Activated CD4-positive, alpha-beta T cell treated with anti-CD3 and anti-CD28 coated beads for 1 hour (primary cell): ENCODE results near the gene CREG2.
A peak's percentile ranks its signal among the peaks of the same experiment; 100 is the strongest.

Experiments
- DNase-seq: peaks from one replicate; pipeline ENCODE4 v3.0.0-alpha.2; 2020

The CREG2 gene, protein sequence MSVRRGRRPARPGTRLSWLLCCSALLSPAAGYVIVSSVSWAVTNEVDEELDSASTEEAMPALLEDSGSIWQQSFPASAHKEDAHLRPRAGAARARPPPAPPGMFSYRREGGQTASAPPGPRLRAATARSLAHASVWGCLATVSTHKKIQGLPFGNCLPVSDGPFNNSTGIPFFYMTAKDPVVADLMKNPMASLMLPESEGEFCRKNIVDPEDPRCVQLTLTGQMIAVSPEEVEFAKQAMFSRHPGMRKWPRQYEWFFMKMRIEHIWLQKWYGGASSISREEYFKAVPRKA

DNA sequence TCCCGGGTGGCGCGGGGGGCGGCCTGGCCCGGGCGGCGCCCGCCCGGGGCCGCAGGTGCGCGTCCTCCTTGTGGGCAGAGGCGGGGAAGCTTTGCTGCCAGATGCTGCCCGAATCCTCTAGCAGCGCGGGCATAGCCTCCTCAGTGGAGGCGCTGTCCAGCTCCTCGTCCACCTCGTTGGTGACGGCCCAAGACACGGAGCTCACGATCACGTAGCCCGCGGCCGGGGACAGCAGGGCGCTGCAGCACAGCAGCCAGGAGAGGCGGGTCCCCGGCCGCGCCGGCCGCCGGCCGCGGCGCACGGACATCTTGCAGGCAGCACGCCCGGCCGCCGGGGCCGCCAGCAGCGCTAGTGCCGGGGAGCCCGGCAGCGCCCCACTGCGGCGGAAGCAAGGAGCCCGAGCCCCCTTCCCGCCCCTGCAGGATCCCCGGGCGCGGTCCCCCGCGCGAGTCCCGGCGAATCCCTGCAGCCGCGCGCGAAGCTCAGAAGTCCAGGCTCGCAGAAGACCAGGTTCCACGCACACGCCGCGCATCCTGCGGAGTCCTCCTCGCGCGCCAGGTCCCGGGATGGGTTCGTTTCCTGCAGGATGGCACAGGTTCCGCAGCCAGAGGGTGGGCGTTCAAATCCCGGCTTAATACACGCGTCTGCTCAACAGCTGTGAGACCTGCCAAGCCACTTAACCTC, at the start of gene CREG2:
TSS of gene CREG2 (minus strand) at position 353 of the 684 bp plus-strand sequence. CDS start at position 307, 46 bp downstream.
- peak; percentile 19 for DNase-seq

DNA sequence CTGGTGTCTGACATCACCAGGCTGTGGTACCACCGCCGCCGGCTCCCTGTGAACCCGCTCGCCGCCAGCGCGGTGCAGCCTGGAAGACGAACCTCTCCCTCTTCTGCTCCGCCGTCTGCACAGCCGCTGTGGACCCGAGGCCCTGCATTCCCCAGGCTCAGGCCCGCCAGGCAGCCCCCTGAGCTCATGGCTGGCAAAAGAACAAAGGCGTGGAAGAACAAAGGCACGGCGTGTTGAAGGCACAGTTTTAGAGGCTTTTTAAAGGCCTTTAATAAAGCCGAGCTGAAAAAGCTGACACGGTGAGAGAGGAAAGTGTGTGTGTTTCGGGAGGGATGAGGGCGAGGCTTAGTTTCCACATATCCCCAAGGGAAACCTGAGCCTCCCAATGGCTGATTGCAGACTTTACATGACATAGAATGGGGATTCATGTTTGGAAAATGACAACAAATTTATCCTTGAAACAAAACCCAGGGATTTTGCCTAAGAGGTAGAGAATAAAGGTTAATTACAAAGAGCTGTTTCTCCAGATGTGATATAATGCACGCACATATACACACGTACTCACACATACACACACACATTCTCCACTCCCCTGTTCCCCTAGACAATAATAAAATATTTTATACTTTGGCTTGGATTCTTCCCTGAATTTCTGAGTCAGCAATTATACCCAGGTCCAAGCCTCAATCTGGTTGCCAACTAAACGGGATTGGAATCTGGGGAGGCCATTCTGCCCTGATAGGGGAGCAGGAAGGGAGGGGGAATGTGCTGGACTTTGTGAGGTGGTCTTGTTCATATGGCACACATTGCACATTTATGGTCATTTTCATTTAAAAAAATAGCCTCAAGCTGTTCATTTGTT, 47.9 kb upstream of the CREG2 start:
- DNase-seq = no peak

DNA sequence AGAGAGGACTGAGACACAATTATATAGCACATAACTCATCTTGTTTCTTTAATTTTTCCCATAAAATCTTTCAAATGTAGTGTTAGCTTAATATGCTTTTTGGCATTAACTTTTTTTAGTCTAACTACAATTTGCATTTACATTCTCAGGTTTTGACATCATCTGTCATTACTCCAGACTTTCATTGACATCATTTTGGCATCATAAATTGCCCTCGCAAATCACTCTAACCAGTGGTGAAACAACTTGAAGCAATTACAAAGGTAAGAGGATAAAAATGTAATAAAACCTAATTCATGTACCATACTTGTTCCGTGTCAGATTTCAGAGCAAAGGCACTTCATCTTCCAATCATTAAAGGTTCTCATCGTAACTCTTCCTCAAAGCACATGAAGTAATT, 46.2 kb upstream of the CREG2 start:
- DNase-seq = no peak

DNA sequence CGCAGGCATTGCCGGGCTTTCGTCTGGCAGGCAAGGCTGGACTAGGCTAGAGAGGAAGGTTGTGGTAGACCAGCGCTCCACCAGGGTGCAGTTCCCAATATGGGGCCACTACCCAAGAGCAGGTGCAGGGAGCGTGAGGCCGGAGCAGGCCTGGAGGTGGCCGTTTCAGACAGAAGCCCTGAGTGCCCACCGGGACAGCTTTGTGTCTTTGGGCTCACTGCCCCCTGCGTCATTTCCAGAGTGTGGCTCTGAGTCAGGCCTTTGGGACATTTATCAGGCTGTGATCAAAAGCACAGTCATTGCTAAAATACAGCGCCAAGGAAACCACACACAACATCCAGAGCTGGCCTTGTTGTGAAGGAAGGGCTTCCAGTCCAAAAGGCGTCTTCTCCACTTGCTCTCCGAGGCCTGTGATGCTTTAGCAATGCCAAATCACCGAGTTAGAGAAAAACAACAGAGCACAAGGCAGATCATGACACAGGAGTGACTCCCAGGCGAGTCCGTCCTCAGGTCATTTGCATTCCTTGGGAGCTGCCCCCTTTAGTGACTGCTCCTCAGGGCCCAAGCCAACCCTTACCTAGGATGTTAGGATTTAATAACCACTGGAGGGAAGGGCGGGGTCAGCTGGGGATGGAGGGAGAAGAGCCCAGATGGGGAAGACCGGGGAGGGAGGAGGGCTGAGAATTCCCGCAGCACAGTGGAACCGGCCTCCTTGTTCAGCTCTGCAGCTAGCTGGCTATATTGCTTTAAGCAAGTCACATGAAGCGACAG, 45.3 kb upstream of the CREG2 start:
- DNase-seq = no peak

DNA sequence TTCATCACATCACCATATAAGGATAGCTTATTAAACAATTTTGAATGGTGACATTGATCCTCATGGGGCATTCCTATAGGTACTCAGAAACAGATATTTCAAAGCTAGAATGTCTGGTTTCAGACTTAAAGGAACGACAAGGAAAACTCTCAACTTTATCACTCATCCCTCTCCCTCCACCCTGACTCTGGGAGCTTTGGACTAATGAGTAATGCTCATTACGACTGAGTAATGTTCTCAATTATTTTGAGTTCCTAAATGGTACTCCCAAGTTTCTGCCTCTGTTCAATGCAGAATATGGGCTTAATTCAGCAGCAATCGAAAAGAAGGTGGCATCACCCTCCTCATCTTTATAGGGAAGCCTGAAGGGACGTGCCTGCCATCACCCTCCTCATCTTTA, 44.2 kb upstream of the CREG2 start:
- no peak for DNase-seq

DNA sequence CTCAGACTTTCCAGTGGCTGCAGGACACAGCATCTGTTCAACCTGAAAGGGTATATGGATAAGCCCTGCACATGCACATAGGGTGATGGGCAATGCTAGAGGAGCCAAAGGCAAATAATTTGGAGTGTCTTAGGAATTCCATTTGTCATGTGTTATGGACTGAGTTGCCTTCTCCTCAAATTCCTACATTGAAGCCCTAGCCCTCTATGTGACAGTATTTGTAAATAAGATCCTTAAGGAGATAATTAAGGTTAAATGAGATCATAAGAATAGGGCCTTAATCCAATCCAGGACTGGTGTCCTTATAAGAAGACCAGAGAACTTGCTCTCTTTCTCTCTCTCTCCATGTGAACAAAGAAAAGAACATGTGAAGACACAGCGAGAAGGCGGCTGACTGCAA, 42.9 kb upstream of the CREG2 start:
- no peak for DNase-seq

DNA sequence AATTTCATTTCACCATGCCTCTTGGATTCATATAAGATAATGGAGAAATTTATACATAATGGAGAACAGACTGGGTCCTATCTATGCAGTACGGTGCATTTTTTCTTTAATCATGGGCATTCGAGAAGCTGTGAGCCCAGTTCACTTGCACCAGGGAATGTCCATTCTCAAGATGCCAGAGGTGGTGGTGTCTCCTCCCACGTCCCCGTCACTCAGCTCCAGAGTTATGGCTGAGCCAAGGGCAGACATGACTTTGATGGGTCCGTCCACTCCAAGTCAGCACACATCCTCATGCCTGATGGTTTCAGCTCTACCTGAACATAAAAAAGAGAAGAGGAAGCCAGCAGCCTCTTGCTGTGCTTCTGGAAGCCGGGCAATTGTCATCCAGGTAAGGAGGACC, 42.1 kb upstream of the CREG2 start:
- no peak for DNase-seq

DNA sequence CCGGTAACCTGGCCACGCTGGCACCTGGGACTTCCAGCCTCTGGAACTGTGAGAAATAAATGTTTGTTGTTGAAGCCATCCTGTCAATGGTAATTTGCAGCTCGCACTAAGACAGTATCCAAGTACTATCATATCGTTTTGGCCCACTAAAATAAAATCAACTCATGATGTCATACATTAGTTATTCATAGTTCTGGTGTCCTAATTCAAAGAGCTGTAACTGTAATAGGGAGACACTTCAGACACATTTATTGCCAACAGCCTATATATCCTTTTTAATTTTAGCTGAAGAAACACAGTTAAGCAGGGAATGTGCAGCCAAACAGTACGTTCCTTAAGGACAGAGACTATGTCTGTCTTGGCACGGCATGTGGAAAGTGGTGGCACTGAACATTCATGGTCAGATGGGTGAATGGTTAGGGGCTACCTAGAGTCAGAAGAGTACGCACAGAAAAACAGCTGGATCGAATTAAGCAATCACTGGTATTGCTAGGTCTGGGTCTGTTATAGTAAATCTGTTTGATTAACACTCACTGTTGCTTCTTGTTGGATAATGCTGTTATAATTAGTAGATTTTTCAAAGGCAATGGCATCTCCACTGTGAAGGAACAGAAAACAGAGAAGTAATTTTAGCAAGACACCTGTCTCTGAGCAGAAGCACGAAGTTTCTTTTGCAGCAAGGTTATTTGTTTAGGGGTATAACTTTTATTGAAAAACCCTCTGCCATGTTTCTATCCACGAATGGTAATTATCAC, 41.3 kb upstream of the CREG2 start:
- no peak for DNase-seq

DNA sequence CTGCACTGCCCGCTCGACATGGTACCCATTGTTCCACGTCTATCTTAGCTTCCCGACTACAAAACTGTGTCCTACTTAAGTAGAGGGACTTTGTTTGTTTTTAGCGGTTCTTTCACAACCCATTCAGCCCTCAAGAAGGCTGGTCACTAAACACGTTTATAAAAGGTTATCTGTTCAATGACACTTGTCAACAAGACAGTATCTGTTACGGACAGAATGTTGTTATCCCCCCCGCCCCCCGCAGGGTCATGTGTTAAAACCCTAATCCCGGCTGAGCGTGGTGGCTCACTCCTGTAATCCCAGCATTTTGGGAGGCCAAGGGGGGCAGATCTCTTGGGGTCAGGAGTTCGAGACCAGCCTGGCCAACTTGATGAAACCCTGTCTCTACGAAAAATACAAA, 40.4 kb upstream of the CREG2 start:
- no peak for DNase-seq

DNA sequence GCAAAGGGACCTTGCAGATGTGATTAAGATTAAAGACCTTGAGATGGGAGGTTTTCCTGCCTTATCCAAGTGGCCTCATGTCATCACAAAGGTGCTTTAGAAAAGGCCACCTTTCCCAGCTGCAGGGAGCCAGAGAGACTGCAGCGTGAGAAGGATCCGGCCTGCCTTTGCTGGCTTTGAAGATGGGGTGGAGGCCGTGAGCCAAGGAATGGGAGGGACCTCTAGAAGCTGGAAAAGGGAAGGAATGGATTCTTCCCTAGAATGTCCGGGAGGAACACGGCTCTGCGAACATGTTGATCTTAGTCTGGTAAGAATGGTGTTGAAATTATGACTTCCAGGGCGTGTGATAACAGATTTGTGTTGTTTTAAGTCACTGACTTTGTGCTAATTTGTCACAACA, 39.9 kb upstream of the CREG2 start:
- no peak for DNase-seq

DNA sequence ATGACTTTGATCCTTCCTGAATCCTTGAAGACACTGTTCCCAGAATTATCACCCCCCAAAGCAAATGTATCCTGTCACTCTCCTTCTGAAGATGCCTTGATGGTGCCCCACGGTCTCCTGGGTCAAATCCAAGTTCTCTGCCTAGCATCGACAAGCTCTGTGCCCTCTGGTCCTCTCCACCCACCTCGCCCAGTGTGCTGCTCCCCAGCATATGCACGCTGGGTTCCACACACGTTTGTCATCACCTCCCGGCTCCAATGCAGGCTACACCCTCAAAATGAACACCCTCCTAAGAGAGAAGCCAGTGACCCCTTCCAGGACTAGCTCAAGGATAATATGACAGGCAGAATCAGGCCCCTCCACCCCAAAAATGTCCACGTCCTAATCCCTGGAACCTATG, 39.5 kb upstream of the CREG2 start:
- DNase-seq = no peak

DNA sequence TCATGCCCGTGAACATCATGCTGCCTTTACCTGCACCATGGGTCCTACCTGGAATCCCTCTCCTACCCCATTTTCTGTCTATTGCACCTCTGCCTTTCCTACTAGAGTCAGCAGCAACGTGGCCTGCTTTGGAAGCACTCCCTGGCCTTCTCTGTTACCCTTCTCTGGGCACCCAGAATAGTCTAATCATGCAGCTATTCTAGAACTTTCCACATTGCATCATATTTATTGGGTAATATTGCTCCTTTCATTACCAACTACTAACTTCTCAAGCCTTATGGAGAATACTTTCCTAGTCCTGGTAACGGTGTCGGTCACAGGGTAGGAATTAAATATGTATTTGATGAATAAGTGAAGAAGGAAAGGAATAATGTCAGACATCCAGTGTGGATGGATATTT, 33.3 kb upstream of the CREG2 start:
- DNase-seq = no peak

DNA sequence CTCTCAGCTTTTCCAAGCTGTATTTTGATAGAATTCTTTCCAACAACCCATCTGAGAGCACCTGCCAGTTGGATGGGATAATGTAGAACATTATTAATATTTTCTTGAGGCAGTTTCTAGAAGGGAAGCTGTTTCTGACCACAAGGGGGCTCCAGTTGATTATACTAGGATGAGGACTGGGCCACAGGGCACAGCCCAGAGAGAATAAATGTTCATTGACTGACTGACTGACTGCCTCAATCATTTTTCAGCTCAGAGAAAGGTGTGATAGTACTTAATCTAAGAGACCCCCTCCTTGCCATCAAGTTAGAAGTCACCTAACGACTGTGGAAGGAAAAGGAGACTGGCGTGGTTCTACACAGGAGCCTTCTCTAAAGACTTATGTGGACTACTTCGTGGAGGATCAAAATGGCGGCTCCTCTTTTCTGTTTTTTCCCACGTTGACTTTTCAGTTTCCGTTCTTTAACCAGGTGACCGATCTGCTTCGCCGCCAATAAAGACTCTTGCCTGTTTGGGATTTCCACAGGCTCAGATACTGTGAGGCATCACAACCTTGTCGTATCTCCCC, 31.9 kb upstream of the CREG2 start:
- DNase-seq = peak; percentile 18

DNA sequence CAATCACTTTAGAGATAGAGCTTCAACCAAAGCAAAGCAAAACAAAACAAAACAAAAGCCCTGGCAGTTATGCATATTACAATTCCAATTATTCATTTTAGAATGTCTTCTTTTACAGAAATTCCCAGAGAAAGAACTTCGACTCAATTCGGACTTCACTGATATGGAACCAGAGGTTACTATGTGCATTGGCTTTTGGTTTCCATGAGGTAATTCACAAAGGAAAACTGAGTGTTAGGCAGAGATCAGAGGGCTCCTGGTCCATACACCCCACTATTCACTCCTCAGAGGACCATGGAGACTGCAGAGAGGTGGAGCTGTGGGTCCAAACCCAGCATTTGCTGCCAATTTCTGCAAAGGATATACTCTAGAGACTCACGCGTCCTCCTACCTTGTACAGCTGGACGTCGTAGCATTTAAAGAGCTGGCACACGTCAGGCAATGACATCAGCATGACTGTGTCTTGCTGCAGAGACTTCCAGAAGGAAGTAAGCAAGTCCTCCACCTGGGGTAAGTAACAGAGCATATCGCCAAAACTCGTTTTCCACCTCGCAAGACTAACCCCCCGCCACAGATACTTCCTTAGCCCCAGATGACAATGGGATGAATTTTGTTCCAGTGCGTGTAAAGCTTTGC, 31.3 kb upstream of the CREG2 start:
- DNase-seq = no peak

DNA sequence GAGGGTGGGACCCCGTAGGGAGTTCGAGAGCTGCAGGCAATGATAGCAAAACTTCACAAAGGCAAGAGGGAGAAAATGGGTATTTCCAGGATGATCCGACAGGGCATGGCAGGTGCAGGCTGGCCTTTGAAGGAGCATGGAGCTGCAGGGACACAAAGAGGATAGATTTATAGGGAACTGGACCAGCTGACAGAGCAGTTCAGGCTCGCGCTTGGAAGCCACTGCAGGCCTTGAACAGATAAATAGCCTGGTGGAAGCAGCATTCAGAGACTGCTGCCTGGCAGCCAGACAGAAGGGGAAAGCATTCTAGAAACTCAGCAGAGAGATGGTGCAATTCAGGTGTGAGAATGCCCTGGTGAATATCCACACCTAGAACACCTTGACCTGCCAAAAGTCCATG, 29.3 kb upstream of the CREG2 start:
- no peak for DNase-seq

DNA sequence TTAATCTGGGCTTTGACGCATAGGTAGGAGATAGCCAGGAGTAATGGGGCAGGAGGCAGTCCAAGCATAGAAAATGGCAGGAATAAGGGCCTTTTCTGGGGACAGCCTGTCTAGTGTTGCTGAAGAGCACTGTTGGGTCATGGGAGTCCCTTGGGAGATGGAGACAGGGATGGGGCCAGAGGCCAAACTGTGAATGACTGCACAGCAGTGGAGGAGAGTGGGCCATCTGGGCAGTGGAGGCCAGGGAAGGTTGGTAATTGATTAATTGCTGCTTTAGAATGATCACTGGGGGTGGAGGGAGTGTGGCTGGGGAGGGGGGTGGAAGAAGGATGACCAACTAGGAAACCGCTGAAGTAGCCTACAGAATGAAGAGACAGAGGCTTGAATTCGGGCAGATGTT, 28.6 kb upstream of the CREG2 start:
- DNase-seq = no peak

DNA sequence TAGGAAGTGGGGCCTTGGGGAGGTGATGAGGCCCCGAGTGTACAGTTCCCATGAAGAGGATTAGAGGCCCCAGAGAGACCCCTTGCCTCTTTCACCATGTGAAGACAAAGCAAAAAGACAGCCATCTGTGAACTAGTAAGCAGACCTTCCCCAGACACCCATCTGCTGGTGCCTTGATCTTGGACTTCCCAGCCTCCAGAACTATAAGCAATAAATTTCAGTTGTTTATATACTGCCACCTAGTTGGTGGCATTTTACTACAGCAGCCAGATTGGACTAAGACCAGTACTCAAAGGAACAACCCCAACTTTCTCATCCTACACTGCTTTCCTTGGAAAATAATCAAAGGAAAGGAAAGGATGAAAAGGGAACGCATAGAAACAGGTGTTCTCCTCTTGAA, 27.9 kb upstream of the CREG2 start:
- DNase-seq = no peak

DNA sequence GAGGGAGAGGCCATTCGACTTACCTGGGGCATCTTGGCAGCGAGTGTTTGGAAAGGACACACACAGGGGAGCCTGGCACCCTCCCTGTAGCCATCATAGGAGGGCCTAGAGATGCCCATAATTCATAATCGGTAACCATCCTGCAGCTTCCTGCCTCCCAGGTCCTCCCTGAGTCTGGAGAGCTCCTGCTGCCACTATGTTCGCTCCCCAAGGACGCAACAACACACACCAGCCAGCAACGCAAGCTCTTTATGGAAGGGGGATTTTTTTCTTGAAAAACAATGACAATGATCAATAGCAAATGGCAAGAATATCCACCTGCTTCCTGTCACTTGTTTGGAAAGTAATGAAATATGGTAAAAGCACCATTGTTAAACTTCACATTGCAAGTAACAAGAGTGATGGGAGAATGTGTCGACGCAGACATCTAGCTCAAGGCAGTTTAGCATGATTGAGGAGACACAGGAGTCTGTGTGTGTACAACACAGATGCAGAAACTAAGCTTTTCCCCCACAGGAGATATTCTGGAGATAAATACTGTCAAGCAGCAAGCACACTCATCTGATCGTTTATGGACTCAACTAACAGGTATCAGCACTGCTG, 24.9 kb upstream of the CREG2 start:
- DNase-seq = no peak

DNA sequence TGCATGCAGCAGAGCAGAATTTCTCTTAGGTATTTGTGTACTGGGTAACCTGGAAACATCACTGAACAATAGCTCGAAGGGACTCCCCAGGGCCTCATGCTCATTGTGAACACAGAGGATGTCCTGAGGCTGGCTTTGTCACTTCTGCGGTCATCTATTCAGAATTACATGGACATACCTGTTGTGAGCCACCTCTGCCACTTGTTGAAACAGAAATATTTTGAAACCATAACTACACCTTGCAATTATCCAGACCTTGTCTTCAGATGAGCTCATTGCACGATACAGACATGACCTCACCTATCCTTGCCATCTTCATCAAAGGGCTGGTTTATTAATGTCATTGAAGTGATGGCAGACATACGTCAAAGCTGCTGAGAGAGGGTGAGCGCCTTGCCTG, 23.4 kb upstream of the CREG2 start:
- DNase-seq = no peak

DNA sequence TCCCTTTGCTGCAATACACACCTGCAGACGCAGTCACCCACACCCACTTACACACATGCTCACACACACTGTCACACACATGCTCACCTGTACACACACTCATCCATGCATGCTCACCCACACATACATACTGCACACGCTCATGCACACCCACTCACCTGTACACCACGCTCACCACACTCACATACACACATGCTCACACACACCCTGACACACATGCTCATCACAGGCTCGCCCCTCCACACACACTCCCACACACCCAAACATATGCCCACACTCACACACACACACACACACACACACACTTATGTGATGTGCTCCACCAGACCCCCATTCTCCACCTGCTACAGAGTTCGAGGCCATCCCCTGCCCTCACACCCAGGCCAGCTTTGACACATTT, 22.8 kb upstream of the CREG2 start:
- DNase-seq = no peak

DNA sequence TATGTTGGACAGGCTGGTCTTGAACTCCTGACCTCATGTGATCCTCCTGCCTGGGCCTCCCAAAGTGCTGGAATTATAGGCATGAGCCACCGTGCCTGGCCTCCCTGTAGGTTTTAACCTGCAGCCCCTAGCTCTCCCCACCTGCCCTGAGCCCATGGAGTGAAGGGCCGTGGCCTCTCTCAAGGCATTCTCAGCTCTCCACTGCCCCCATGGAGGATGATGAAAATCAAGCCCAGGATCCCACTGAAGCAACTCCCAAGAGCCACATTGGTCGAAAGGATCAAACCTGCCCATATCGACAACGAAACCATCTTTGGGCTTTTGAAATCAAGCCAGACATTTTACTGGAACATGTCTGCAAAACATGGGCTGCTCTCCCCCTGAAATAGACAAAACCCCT, 22.4 kb upstream of the CREG2 start:
- no peak for DNase-seq
